ENCODE data around the gene METRN. TPM values are rescaled to one million over a fixed set of nuclear protein-coding genes. Genes with fewer than 3 reads are reported as not detected.
"Not testable (repeated sequence)": the region's sequence is repeated elsewhere in the genome, so short reads cannot be mapped to it uniquely, and the experiment has no call there.

METRN gene
- total RNA-seq, 2 experiments from 2014 or later, result 2.6 to 3.2 TPM

DNA sequence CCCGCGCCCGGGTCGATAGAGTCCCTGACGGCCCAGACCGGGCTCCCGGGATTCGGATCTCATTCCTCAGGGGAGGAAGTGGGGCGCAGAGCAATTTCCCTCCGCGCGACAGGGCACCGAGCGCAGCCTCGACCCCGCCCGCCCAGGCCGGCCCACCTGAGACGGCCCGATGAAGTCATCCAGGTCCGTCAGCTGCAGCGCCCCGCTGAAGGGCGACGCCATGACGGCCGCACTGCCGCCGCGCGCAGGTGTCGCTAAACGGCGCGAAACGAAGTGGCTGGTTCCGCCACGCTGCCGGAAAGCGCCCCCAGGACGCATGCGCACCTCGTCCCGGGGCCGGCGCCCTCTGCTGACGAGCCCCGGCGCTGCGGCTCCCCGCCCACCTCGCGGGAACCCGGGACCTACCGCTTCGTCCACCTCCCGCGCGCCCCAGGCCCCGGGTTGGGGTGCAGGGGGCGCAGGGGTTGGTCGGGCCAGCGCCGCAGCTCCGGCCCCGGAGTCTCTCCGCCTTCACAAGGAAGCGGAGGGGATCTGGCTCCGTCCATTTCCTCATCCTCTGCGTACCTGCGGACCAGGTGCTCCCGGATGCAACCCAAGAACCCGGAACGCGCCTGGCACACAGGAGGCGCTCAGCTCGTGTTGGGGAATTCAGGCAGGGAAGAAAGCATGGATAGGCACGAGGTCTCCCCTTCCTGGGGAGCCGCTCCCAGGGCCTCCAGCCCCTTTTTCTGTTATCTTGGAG lies 26.0 kb downstream of the METRN start, which contains the start of gene CIAO3:
Gene CIAO3, minus strand, starts transcription at position 234 of the 742 bp plus-strand sequence. Its CDS starts 12 bp downstream, at position 222.
- Mint-ChIP-seq H3K9me3 (no peaks in the 10 kb centered on the region), H3K36me3 (ENCODE audit: low read depth) (peaks cover 12% of the 10 kb centered on the region), H3K27me3 (no peaks in the 10 kb centered on the region), H3K4me3 (peak within 1 kb of the TSS; percentile 83), H3K27ac (peak within 1 kb of the TSS; percentile 62), H3K4me1 (ENCODE audit: low read depth) (no peaks in the 10 kb centered on the region)
- H3K36me3 ChIP-seq (ENCODE audit: insufficient read depth, low read length), result peaks cover 27% of the 10 kb centered on the region
- H3K4me1 ChIP-seq (ENCODE audit: insufficient read depth, low read length), result peaks cover 20% of the 10 kb centered on the region
- peak within 1 kb of the TSS; percentile 64 to 73 for H3K27ac ChIP-seq (ENCODE audit: low read depth in 1 of 2, low read length in 2 of 2)
- no peaks in the 10 kb centered on the region for H3K9me3 ChIP-seq (ENCODE audit: control insufficient read depth in 1 of 2, insufficient read depth in 1 of 2, low read length in 2 of 2)
- H3K27me3 ChIP-seq (ENCODE audit: control insufficient read depth in 1 of 2, insufficient read depth in 2 of 2, low read length in 2 of 2), result no peaks in the 10 kb centered on the region
- peak; percentile 94 for ATAC-seq (ENCODE audit: poor library complexity)
- DNase-seq, result peak; percentile 83 to 96 (median 91)
- ChIA-PET POLR2A (interaction anchor here (0.8 to 1.7 kb wide), 6 partner anchors 13 to 47 kb away, joined by 3 to 7 read pairs (median 6); partner anchors contain the start of genes ANTKMT, CCDC78, CHTF18 and RPUSD1), CTCF (interaction anchor here (0.8 to 1.9 kb wide), 7 partner anchors 12 to 152 kb away, joined by 3 to 9 read pairs (median 8); partner anchors contain the start of genes ANTKMT, CHTF18, METRN and RPUSD1)
- H3K4me3 ChIP-seq (ENCODE audit: low read length), result peak within 1 kb of the TSS; percentile 88
- TF ChIP-seq, protein P1, sequence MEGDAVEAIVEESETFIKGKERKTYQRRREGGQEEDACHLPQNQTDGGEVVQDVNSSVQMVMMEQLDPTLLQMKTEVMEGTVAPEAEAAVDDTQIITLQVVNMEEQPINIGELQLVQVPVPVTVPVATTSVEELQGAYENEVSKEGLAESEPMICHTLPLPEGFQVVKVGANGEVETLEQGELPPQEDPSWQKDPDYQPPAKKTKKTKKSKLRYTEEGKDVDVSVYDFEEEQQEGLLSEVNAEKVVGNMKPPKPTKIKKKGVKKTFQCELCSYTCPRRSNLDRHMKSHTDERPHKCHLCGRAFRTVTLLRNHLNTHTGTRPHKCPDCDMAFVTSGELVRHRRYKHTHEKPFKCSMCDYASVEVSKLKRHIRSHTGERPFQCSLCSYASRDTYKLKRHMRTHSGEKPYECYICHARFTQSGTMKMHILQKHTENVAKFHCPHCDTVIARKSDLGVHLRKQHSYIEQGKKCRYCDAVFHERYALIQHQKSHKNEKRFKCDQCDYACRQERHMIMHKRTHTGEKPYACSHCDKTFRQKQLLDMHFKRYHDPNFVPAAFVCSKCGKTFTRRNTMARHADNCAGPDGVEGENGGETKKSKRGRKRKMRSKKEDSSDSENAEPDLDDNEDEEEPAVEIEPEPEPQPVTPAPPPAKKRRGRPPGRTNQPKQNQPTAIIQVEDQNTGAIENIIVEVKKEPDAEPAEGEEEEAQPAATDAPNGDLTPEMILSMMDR (IDR thresholded peaks at IDR 0.05), result peak; percentile 97
- intact Hi-C loops (cut with DNase I, micrococcal nuclease), result loop anchor here (1.0 kb wide), 3 partner anchors 30 to 66 kb away; partner anchors contain the start of genes CHTF18 (in 1 of the 2) and RPUSD1 (in 1 of the 2)

DNA sequence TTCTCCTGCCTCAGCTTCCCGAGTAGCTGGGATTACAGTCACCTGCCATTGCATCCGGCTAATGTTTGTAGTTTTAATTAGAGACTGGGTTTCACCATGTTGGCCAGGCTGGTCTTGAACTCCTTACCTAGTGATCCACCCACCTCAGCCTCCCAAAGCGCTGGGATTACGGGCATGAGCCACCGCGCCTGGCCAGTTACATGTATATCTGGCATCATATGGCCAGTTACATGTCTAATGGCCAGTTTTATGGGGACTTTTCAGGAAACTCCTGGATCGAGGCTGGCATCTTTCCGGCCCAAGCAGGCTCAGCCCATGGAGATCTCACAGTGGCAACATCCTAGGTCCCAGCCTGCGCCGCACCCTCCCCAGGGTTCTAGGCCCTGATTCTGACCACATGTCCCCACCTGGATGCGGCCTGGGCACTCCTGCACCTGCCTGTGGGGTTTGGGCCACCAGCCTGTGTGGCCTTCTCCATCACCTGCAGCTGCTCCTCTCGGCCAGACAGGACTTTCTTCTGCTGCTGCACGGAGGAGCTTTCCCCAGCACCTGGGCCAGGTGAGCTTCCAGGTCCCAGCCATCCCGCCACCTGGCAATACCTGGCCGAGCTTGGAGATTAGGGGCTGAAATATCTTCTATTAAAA lies 27.2 kb downstream of the METRN start:
- Histone ChIP-seq H3K4me1 (ENCODE audit: insufficient read depth, low read length) (peaks cover 20% of the 10 kb centered on the region), H3K9me3 (ENCODE audit: control insufficient read depth in 1 of 2, insufficient read depth in 1 of 2, low read length in 2 of 2) (no peaks in the 10 kb centered on the region), H3K27ac (ENCODE audit: low read depth in 1 of 2, low read length in 2 of 2) (no peak overlapping the region), H3K36me3 (ENCODE audit: insufficient read depth, low read length) (peaks cover 16% of the 10 kb centered on the region), H3K27me3 (ENCODE audit: control insufficient read depth in 1 of 2, insufficient read depth in 2 of 2, low read length in 2 of 2) (no peaks in the 10 kb centered on the region), H3K4me3 (ENCODE audit: low read length) (no peak overlapping the region)
- Mint-ChIP-seq H3K27me3 (no peaks in the 10 kb centered on the region), H3K4me1 (ENCODE audit: low read depth) (no peaks in the 10 kb centered on the region), H3K9me3 (no peaks in the 10 kb centered on the region), H3K36me3 (ENCODE audit: low read depth) (peaks cover 4% of the 10 kb centered on the region), H3K27ac (no peak overlapping the region), H3K4me3 (peak overlapping the region; percentile 69)
- CTCF ChIA-PET, result interaction anchor here (1.7 kb wide), 1 partner anchor 30 kb away, joined by 9 read pairs; no protein-coding TSS in a partner anchor
- TF ChIP-seq, protein P1 (IDR thresholded peaks at IDR 0.05), result no peak
- POLR2A ChIA-PET, result no interaction called here
- DNase-seq, result no peak
- intact Hi-C loops (cut with DNase I, micrococcal nuclease), result loop anchor here (1.0 kb wide), 3 partner anchors 31 to 65 kb away; partner anchors contain the start of genes CHTF18 (in 1 of the 2) and RPUSD1 (in 1 of the 2)
- no peak for ATAC-seq (ENCODE audit: poor library complexity)

- H3K4me3 Mint-ChIP-seq, POLR2A ChIA-PET: not testable (repeated sequence)
Measured at GRCh38 chr16:742894-743293, 28.0 kb downstream of the METRN start.

More at GRCh38 chr16:742894-743293, 28.0 kb downstream of the METRN start:
- H3K27ac Mint-ChIP-seq; H3K4me3 ChIP-seq (ENCODE audit: low read length); H3K27me3 ChIP-seq (ENCODE audit: control insufficient read depth in 1 of 2, insufficient read depth in 2 of 2, low read length in 2 of 2); H3K36me3 Mint-ChIP-seq (ENCODE audit: low read depth); H3K27me3 Mint-ChIP-seq; CTCF ChIA-PET; ATAC-seq (ENCODE audit: poor library complexity); H3K9me3 ChIP-seq (ENCODE audit: control insufficient read depth in 1 of 2, insufficient read depth in 1 of 2, low read length in 2 of 2); DNase-seq; H3K9me3 Mint-ChIP-seq; H3K27ac ChIP-seq (ENCODE audit: low read depth in 1 of 2, low read length in 2 of 2); H3K4me1 Mint-ChIP-seq (ENCODE audit: low read depth); H3K36me3 ChIP-seq (ENCODE audit: insufficient read depth, low read length); intact Hi-C loops (cut with DNase I, micrococcal nuclease): not testable (repeated sequence)
- H3K4me1 ChIP-seq (ENCODE audit: insufficient read depth, low read length), result peaks cover 20% of the 10 kb centered on the region
